Stimulated activated CD4-positive, alpha-beta T cell treated with anti-CD3 and anti-CD28 coated beads, Interleukin-15, amount 100 ng/mL, for 1 hour (primary cell): ENCODE results near the gene C17orf58.
"Not testable (repeated sequence)": the region's sequence is repeated elsewhere in the genome, so short reads cannot be mapped to it uniquely, and the experiment has no call there.

Experiments used
- DNase-seq, 2 donors: peaks; one replicate each; pipeline ENCODE4 v3.0.0-alpha.2; 2020; ENCODE audit warnings: low read depth in 1 of 2, low spot score in 1 of 2

C17orf58 gene

GRCh38 chr17:67996301-67997171 is at the start of gene C17orf58:
Gene C17orf58, minus strand, starts transcription at chr17:67996469. Its CDS starts 271 bp downstream, at chr17:67996198.
- not testable (repeated sequence) for DNase-seq

- no peak for DNase-seq
Measured at GRCh38 chr17:68036304-68037147, 40.3 kb upstream of the C17orf58 start.

GRCh38 chr17:68035523-68036303 is 39.4 kb upstream of the C17orf58 start, which contains the start of gene KPNA2:
Gene KPNA2, plus strand, starts transcription at chr17:68035735. Its CDS starts 1,398 bp downstream, at chr17:68037133.
- DNase-seq = peak; percentile 77 to 78

GRCh38 chr17:68035131-68035522 is 38.9 kb upstream of the C17orf58 start:
- peak; percentile 79 to 80 for DNase-seq

GRCh38 chr17:68034452-68034776 is 38.1 kb upstream of the C17orf58 start:
- DNase-seq = no peak

GRCh38 chr17:68033636-68034451 is 37.6 kb upstream of the C17orf58 start:
- no peak for DNase-seq

- no peak for DNase-seq
Measured at GRCh38 chr17:68029512-68030215, 33.4 kb upstream of the C17orf58 start.

GRCh38 chr17:68022547-68022946 is 26.3 kb upstream of the C17orf58 start:
- DNase-seq = not testable (repeated sequence)

GRCh38 chr17:68021963-68022362 is 25.7 kb upstream of the C17orf58 start:
- no peak for DNase-seq

GRCh38 chr17:68020791-68021190 is 24.5 kb upstream of the C17orf58 start:
- not testable (repeated sequence) for DNase-seq

- DNase-seq = no peak
Measured at GRCh38 chr17:68020409-68020756, 24.1 kb upstream of the C17orf58 start.

GRCh38 chr17:68019675-68020408 is 23.6 kb upstream of the C17orf58 start:
- DNase-seq = peak; percentile 96 to 99

GRCh38 chr17:68019336-68019674 is 23.0 kb upstream of the C17orf58 start:
- no peak for DNase-seq

- not testable (repeated sequence) for DNase-seq
Measured at GRCh38 chr17:68018493-68018892, 22.2 kb upstream of the C17orf58 start.

GRCh38 chr17:68016838-68017237 is 20.6 kb upstream of the C17orf58 start:
- no peak for DNase-seq

GRCh38 chr17:68015081-68015723 is 18.9 kb upstream of the C17orf58 start:
- DNase-seq = no peak

GRCh38 chr17:68013385-68013784 is 17.1 kb upstream of the C17orf58 start:
- no peak for DNase-seq

- peak; percentile 36 to 47 for DNase-seq
Measured at GRCh38 chr17:68011199-68011665, 15.0 kb upstream of the C17orf58 start.

- no peak for DNase-seq
Measured at GRCh38 chr17:68006797-68007196, 10.5 kb upstream of the C17orf58 start.
